CD4-positive, alpha-beta T cell treated with Interleukin-15 for 1 hour (primary cell): ENCODE data around the gene SRMS.

Source experiments
- DNase-seq: peaks from one replicate; pipeline ENCODE4 v3.0.0-alpha.2; 2020

The SRMS gene

GRCh38 chr20:63565021-63565698 lies 17.6 kb upstream of the SRMS start:
- DNase-seq, result no peak

- DNase-seq, result no peak
Observed at GRCh38 chr20:63564036-63564810, 16.7 kb upstream of the SRMS start.

- no peak for DNase-seq
Observed at GRCh38 chr20:63563225-63563935, 15.8 kb upstream of the SRMS start.

- no peak for DNase-seq
Observed at GRCh38 chr20:63562461-63563224, 15.1 kb upstream of the SRMS start.

- no peak for DNase-seq
Observed at GRCh38 chr20:63561624-63562396, 14.3 kb upstream of the SRMS start.

GRCh38 chr20:63560856-63561609 lies 13.5 kb upstream of the SRMS start:
- no peak for DNase-seq

DNA sequence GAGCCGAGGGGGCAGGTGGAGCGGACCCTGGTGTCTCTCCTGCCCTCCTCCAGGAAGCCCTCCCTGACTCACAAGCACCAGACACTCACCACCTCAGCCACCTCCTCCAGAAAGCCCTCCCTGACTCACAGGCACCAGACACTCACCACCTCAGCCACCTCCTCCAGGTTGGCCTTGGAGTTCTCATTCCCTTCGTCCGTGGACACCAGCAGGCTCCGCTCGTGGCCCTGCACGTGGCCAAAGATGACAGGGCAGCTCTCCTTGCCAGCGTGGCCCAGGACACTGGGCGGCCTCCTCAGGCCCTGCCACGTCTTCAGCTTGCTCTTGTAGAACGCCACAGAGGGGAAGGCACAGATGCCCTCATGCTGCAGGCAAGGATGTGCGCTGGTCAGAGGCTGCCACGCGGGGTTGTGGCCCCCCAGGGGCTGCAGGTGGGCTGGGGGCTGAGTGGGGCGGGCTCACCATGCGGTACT lies 12.8 kb upstream of the SRMS start:
- no peak for DNase-seq

- peak; percentile 74 for DNase-seq
Observed at GRCh38 chr20:63559485-63560332, 12.2 kb upstream of the SRMS start.

GRCh38 chr20:63558804-63559484 lies 11.4 kb upstream of the SRMS start:
- DNase-seq, result no peak

DNA sequence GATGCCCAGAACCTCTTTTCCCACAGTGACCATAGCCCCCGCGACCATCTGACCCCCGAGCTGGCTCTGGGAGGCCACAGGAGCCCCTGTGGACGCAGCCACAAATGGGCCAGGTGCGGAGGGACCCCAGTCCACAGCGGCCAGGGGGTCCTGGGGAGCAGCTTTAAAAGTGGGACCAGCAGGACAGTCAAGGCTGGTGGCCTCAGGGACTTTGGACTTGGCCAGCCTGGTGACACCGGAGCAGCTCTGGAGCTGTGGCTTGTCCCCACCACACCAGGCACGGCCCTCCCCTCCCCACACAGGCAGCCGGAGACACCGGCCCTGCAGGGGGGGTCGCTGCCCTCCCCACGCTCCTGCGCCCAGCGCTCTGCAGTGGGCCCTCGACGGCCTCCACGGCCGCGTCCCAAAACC lies 9.9 kb upstream of the SRMS start:
- DNase-seq, result no peak

DNA sequence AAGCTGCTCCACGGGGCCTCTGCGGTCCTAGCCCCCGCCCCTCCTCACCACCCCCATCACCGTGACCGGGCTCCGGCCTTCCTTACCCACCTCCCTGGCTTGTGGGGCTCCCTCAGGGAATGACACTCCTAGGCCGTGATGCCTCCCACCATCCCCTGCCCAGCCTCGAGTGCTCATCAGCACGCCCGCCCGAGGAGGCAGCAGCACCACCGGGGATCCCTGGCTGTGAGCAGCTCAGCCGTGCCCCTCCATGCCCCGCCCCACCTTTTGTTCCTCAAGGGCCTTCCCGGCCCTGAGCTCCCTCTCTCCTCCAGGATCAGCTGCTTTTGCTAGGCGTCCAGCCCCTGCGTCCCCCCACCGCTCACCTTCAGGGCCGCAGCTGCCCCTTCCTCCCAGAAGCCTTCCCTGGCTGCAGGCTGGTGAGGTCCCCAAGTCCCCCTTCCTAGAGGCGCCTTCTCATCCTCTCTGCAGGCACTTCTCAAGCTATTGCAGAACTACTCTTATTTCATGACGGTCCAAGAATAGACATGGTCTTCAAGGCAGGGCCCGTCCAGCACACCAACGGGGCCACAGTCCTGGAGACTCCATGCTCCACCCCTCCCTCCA lies 9.4 kb upstream of the SRMS start:
- no peak for DNase-seq

DNA sequence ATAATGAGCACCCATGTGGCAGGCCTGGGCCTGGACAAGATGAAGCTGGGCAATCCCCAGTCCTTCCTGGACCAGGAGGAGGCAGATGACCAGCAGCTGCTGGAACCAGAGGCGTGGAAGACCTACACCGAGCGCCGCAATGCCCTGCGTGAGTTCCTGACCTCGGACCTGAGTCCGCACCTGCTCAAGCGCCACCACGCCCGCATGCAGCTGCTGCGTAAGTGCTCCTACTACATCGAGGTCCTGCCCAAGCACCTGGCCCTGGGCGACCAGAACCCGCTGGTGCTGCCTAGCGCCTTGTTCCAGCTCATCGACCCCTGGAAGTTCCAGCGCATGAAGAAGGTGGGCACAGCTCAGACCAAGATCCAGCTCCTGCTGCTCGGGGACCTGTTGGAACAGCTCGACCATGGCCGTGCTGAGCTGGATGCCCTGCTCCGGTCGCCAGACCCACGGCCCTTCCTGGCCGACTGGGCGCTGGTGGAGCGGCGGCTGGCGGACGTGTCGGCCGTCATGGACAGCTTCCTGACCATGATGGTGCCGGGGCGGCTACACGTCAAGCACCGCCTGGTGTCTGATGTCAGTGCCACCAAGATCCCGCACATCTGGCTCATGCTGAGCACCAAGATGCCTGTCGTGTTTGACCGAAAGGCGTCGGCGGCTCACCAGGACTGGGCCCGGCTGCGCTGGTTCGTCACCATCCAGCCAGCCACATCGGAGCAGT lies 8.3 kb upstream of the SRMS start:
- no peak for DNase-seq

- DNase-seq, result peak; percentile 40
Observed at GRCh38 chr20:63554361-63555278, 7.1 kb upstream of the SRMS start.

GRCh38 chr20:63553933-63554290 lies 6.4 kb upstream of the SRMS start, which contains the start of gene FNDC11:
FNDC11 (plus strand) TSS chr20:63554159; CDS start chr20:63555664, 1,505 bp downstream.
- peak; percentile 74 for DNase-seq

DNA sequence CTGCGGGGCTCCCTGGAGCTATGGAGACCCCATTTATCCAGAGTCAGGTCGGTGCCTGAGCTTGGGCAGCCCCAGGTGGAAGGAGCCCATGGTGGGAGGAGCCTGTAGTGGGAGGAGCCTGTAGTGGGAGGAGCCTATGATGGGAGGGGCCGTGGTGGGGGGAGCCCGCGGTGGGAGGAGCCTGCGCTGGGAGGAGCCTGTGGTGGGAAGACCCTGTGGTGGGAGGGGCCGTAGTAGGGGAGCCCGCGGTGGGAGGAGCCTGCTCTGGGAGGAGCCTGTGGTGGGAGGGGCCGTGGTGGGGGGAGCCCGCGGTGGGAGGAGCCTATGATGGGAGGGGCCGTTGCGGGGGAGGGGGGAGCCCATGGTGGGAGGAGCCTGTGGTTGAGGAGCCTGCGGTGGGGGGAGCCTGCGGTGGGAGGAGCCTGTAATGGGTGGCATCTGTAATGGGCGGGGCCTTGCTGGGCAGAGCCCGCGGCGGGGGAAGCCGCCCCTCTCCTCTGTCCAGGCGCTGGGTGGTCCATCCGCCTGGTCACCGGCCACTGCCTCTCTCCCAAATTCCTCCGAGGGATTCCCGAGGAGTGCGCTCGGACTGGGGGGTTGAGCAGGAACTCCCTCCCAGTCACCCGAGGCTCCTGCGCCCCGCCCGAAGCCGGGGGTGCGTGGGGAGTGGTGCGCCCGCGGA lies 5.8 kb upstream of the SRMS start:
- peak; percentile 89 for DNase-seq

DNA sequence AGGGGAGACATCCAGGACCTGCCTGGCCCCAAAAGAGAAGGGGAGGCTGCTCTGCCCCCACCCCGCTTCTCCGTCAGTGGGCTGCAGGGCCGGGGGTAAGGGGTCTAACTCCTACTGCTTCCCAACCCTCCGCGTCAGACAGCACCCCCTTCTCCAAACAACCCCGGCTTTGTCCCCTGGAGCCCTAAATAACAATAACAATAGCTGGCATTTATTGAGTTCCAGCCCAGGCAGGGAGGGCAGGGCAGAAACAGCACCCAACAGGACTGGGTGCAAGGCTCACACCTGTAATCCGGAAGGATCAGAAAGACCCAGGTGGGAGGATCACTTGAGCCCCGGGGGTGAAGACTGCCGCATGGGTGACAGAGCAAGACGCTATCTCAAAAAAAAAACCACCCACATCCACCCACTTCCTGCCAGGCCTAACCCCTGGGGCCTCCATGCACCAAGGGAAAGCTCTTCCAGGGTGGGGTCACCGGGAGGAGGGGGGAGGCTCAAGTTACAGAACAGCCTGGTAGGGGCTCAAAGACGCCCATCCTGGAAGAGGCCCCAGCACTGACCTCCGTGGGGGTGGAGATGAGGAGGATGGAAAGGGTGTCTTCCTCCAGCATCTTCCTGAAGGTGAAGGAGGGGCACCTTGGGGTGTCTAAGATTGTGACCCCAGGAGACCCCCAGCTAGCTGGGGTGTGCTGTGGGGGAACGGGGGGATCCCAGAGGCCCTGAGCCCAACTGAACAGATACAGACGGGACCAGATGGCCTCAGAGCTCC lies 5.1 kb upstream of the SRMS start:
- DNase-seq, result peak; percentile 72
